Epithelial cell of prostate (primary cell): ENCODE measurements around the gene SNX11.

ENCODE experiments used
- DNase-seq: peaks from one replicate; pipeline ENCODE4 v3.0.0-alpha.2; 2011; ENCODE audit warnings: low read depth, low spot score
- H3K27ac ChIP-seq: fragments of 450-650 bp; 2 replicates; pipeline ENCODE4 v1.5.1; 2017; ENCODE audit warnings: mild to moderate bottlenecking

SNX11 gene

GRCh38 chr17:48155889-48156611, 48.5 kb downstream of the SNX11 start:
- no peak for DNase-seq
- H3K27ac ChIP-seq: no peak overlapping the region

GRCh38 chr17:48159232-48159631, 51.7 kb downstream of the SNX11 start:
- no peak overlapping the region for H3K27ac ChIP-seq
- no peak for DNase-seq

- no peak for DNase-seq
- H3K27ac ChIP-seq: no peak overlapping the region
These were observed 52.9 kb downstream of the SNX11 start for GRCh38 chr17:48160177-48161081.

GRCh38 chr17:48161127-48161905, 53.8 kb downstream of the SNX11 start:
- DNase-seq: no peak
- H3K27ac ChIP-seq: no peak overlapping the region

GRCh38 chr17:48162306-48162934, 54.9 kb downstream of the SNX11 start:
- H3K27ac ChIP-seq: no peak overlapping the region
- no peak for DNase-seq

- H3K27ac ChIP-seq: no peak overlapping the region
- DNase-seq: no peak
These were observed 55.5 kb downstream of the SNX11 start for GRCh38 chr17:48162946-48163506.

- no peak for DNase-seq
- no peak overlapping the region for H3K27ac ChIP-seq
These were observed 56.2 kb downstream of the SNX11 start for GRCh38 chr17:48163809-48164208.

GRCh38 chr17:48169926-48170325, 62.4 kb downstream of the SNX11 start:
- H3K27ac ChIP-seq: no peak overlapping the region
- no peak for DNase-seq
